Activated effector memory CD4-positive, alpha-beta T cell treated with Interleukin-2 at 50 U/mL for 16 hours (primary cell): Measurements from ENCODE around the gene DOCK6.
"Not testable (repeated sequence)": the region's sequence is repeated elsewhere in the genome, so short reads cannot be mapped to it uniquely, and the experiment has no call there.

Experiments used
- DNase-seq: peaks from one replicate; pipeline ENCODE4 v3.0.0-alpha.2; 2020

The DOCK6 gene

GRCh38 chr19:11194656-11195558 lies 67.4 kb downstream of the DOCK6 start:
- no peak for DNase-seq

GRCh38 chr19:11194173-11194572 lies 68.2 kb downstream of the DOCK6 start:
- no peak for DNase-seq

GRCh38 chr19:11192957-11193939 lies 69.1 kb downstream of the DOCK6 start:
- no peak for DNase-seq

GRCh38 chr19:11191934-11192333 lies 70.4 kb downstream of the DOCK6 start:
- no peak for DNase-seq

GRCh38 chr19:11191273-11191755 lies 71.0 kb downstream of the DOCK6 start:
- DNase-seq, result no peak

GRCh38 chr19:11190501-11190900 lies 71.8 kb downstream of the DOCK6 start:
- no peak for DNase-seq

- no peak for DNase-seq
These were observed 74.9 kb downstream of the DOCK6 start for GRCh38 chr19:11187441-11187840.

- DNase-seq, result no peak
These were observed 79.3 kb downstream of the DOCK6 start for GRCh38 chr19:11182994-11183393.

- no peak for DNase-seq
These were observed 80.8 kb downstream of the DOCK6 start for GRCh38 chr19:11181488-11181887.

GRCh38 chr19:11180975-11181374 lies 81.3 kb downstream of the DOCK6 start:
- not testable (repeated sequence) for DNase-seq

- no peak for DNase-seq
These were observed 82.0 kb downstream of the DOCK6 start for GRCh38 chr19:11180346-11180745.

- no peak for DNase-seq
These were observed 82.5 kb downstream of the DOCK6 start for GRCh38 chr19:11179716-11180297.

- DNase-seq, result not testable (repeated sequence)
These were observed 83.2 kb downstream of the DOCK6 start for GRCh38 chr19:11179145-11179465.

- DNase-seq, result no peak
These were observed 84.7 kb downstream of the DOCK6 start for GRCh38 chr19:11177592-11177991.

- no peak for DNase-seq
These were observed 85.7 kb downstream of the DOCK6 start for GRCh38 chr19:11176466-11177193.

GRCh38 chr19:11175920-11176319 lies 86.4 kb downstream of the DOCK6 start:
- DNase-seq, result no peak

GRCh38 chr19:11174336-11174735 lies 88.0 kb downstream of the DOCK6 start:
- no peak for DNase-seq

- DNase-seq, result no peak
These were observed 88.7 kb downstream of the DOCK6 start for GRCh38 chr19:11173516-11174155.

GRCh38 chr19:11172576-11172975 lies 89.7 kb downstream of the DOCK6 start:
- no peak for DNase-seq

GRCh38 chr19:11171144-11171543 lies 91.2 kb downstream of the DOCK6 start:
- no peak for DNase-seq

- DNase-seq, result no peak
These were observed 92.2 kb downstream of the DOCK6 start for GRCh38 chr19:11169896-11170678.
